Dermis microvascular lymphatic vessel endothelial cell (primary cell): ENCODE results near the gene PHLDB2. TPM values are rescaled to one million over a fixed set of nuclear protein-coding genes. Genes with fewer than 3 reads are reported as not detected.

ENCODE experiments used
- DNase-seq, 2 donors: peaks; one replicate each; pipeline versions ENCODE4 v3.0.0 to v3.0.0-alpha.2; 2010; ENCODE audit warnings: low read depth in 2 of 2
- total RNA-seq: library from RNA; depleted of rRNA; stranded (reverse); fragments of >200 nt; gene quantifications from 2 replicates; pipeline ENCODE4 v1.2.1, GENCODE V29; 2014

Gene PHLDB2
- total RNA-seq, 1 donor from 2014 or later, result 35.2 TPM

GRCh38 chr3:111850537-111850936 lies 8.5 kb upstream of the PHLDB2 start:
- DNase-seq, result peak in 1 of 2 donors; percentile 74

GRCh38 chr3:111851511-111851954 lies 7.5 kb upstream of the PHLDB2 start:
- DNase-seq, result peak in 1 of 2 donors; percentile 88

- peak; percentile 66 to 91 for DNase-seq
Observed at GRCh38 chr3:111852540-111852939, 6.5 kb upstream of the PHLDB2 start.

- DNase-seq, result peak; percentile 71 to 72
Observed at GRCh38 chr3:111853068-111853467, 6.0 kb upstream of the PHLDB2 start.

- DNase-seq, result no peak
Observed at GRCh38 chr3:111854990-111855389, 4.1 kb upstream of the PHLDB2 start.

- no peak for DNase-seq
Observed at GRCh38 chr3:111856501-111856900, 2.6 kb upstream of the PHLDB2 start.

- no peak for DNase-seq
Observed at GRCh38 chr3:111857474-111857873, 1.6 kb upstream of the PHLDB2 start.

- DNase-seq, result no peak
Observed at GRCh38 chr3:111858642-111859041, 423 bp upstream of the PHLDB2 start.

GRCh38 chr3:111859974-111860859 lies 1.2 kb downstream of the PHLDB2 start:
- DNase-seq, result peak; percentile 70 to 90

- DNase-seq, result peak in 1 of 2 donors; percentile 29
Observed at GRCh38 chr3:111861391-111861790, 2.3 kb downstream of the PHLDB2 start.

- DNase-seq, result no peak
Observed at GRCh38 chr3:111862415-111862814, 3.4 kb downstream of the PHLDB2 start.

- no peak for DNase-seq
Observed at GRCh38 chr3:111862974-111863373, 3.9 kb downstream of the PHLDB2 start.

- DNase-seq, result no peak
Observed at GRCh38 chr3:111863942-111864694, 5.1 kb downstream of the PHLDB2 start.

- DNase-seq, result peak; percentile 81 to 83
Observed at GRCh38 chr3:111864821-111865656, 6.0 kb downstream of the PHLDB2 start.

GRCh38 chr3:111867889-111868426 lies 8.9 kb downstream of the PHLDB2 start:
- DNase-seq, result no peak

- no peak for DNase-seq
Observed at GRCh38 chr3:111870620-111871019, 11.6 kb downstream of the PHLDB2 start.

GRCh38 chr3:111871809-111872623 lies 13.0 kb downstream of the PHLDB2 start:
- no peak for DNase-seq

- DNase-seq, result no peak
Observed at GRCh38 chr3:111872979-111873378, 13.9 kb downstream of the PHLDB2 start.

GRCh38 chr3:111874177-111874820 lies 15.2 kb downstream of the PHLDB2 start:
- peak in 1 of 2 donors; percentile 63 for DNase-seq

- DNase-seq, result no peak
Observed at GRCh38 chr3:111881480-111881879, 22.4 kb downstream of the PHLDB2 start.
